HepG2 (cell line): ENCODE data around the gene SLITRK1. TPM values are rescaled to one million over a fixed set of nuclear protein-coding genes. Genes with fewer than 3 reads are reported as not detected.

Experiments
- ATAC-seq: fragments of 200-7000 bp; cut with Tn5 transposase; 3 replicates; pipeline ENCODE4 v1.9.1; 2020; ENCODE audit warnings: mild to moderate bottlenecking, moderate library complexity
- BruUV-seq: library from RNA; stranded (reverse); fragments of 400-500 nt; replicated peaks from 2 replicates; lab custom pipeline; 2021; lab: Mats Ljungman, UMichigan
- CTCF ChIA-PET: fragments of 300-600 bp; formaldehyde crosslinking; extraction: SDS; loops from one replicate; lab custom pipeline; 2021; ENCODE audit warnings: low total read pairs, inconsistent platforms, low intra/inter-chr PET ratio; lab: Yijun Ruan, JAX
- POLR2A ChIA-PET: fragments of 350-600 bp; sonication (Branson Sonifier 250); formaldehyde crosslinking; loops from one replicate; lab custom pipeline; 2020; ENCODE audit warnings: antibody characterized with exemption, inconsistent platforms; lab: Yijun Ruan, JAX
- DNase-seq: peaks from one replicate; pipeline ENCODE4 v3.0.0-alpha.2; 2015; ENCODE audit warnings: low spot score
- FAIRE-seq: peaks from 3 replicates; lab custom pipeline; 2011; peaks lifted over from hg19 to GRCh38; lab: Jason Lieb, UNC
- H2AFZ ChIP-seq: one replicate; pipeline ENCODE4 v1.6.1; 2011; ENCODE audit warnings: low read length, inconsistent platforms
- H3K27ac ChIP-seq: fragments of 300-600 bp; 3 replicates; pipeline ENCODE4 v1.8.0; 2011; ENCODE audit warnings: mixed run types, mild to moderate bottlenecking, mixed read lengths, low read length, inconsistent platforms; ENCODE audit not compliant: insufficient read depth; ENCODE audit errors: extremely low read length
- H3K27me3 ChIP-seq, 2 experiments: fragments of 200-600 bp in 1 of 2; 2 replicates in 1 of 2; 3 replicates in 1 of 2; pipeline versions ENCODE4 v1.6.0 to v1.8.0; 2011; ENCODE audit warnings: low read length in 2 of 2, mild to moderate bottlenecking in 2 of 2, moderate library complexity in 2 of 2, inconsistent platforms in 1 of 2; ENCODE audit not compliant: insufficient read depth in 2 of 2, control insufficient read depth in 1 of 2
- H3K36me3 ChIP-seq, 2 experiments: fragments of 200-600 bp in 1 of 2; replicated peaks in 1 of 2; 2 replicates in 1 of 2; 3 replicates in 1 of 2; pipeline versions ENCODE4 v1.5.1 to v1.8.0; 2011; ENCODE audit warnings: low read length in 2 of 2, inconsistent platforms in 1 of 2; ENCODE audit not compliant: insufficient read depth in 2 of 2, control insufficient read depth in 1 of 2
- H3K4me1 ChIP-seq: 2 replicates; pipeline ENCODE4 v1.5.1; 2012; ENCODE audit warnings: low read length, inconsistent platforms; ENCODE audit not compliant: insufficient read depth
- H3K4me2 ChIP-seq: 2 replicates; pipeline ENCODE4 v1.6.0; 2011; ENCODE audit warnings: low read depth, low read length, inconsistent platforms
- H3K4me3 ChIP-seq, 3 experiments: fragments of 200-600 bp in 1 of 3; sonication (generic), shearing (Covaris generic) in 1 of 3; replicated peaks in 1 of 3; 2 replicates each; pipeline ENCODE4 v1.5.1; 2011 to 2016; ENCODE audit warnings: low read length in 3 of 3, inconsistent platforms in 2 of 3, low read depth in 2 of 3, mild to moderate bottlenecking in 2 of 3, control low read depth in 1 of 3, mixed read lengths in 1 of 3; ENCODE audit not compliant: insufficient read depth in 1 of 3
- H3K79me2 ChIP-seq: one replicate; pipeline ENCODE4 v1.6.1; 2011; ENCODE audit warnings: low read length, inconsistent platforms; ENCODE audit not compliant: insufficient read depth
- H3K9ac ChIP-seq: 2 replicates; pipeline ENCODE4 v1.6.0; 2011; ENCODE audit warnings: mild to moderate bottlenecking, low read depth, low read length, inconsistent platforms; ENCODE audit not compliant: insufficient read depth
- H3K9me3 ChIP-seq: 2 replicates; pipeline ENCODE4 v1.5.1; 2012; ENCODE audit warnings: mild to moderate bottlenecking, low read length
- H4K20me1 ChIP-seq: 2 replicates; pipeline ENCODE4 v1.6.0; 2011; ENCODE audit warnings: inconsistent platforms, mild to moderate bottlenecking, low read length, moderate library complexity; ENCODE audit not compliant: insufficient read depth
- ARNTL ChIP-seq: sonication (generic); formaldehyde crosslinking; IDR thresholded peaks from 2 replicates; pipeline ENCODE4 v1.4.0; 2020; ENCODE audit warnings: mild to moderate bottlenecking, missing genetic modification reagents
- ATRX ChIP-seq: sonication (generic); formaldehyde crosslinking; IDR thresholded peaks from 2 replicates; pipeline ENCODE4 v1.4.0; 2020; ENCODE audit warnings: missing genetic modification reagents, borderline replicate concordance
- CC2D1A ChIP-seq: sonication (generic); formaldehyde crosslinking; IDR thresholded peaks from 2 replicates; pipeline ENCODE4 v1.8.1; 2023; ENCODE audit warnings: mild to moderate bottlenecking, missing genetic modification reagents
- DDIT3 ChIP-seq: sonication (generic); formaldehyde crosslinking; IDR thresholded peaks from 2 replicates; pipeline ENCODE4 v1.4.0; 2020; ENCODE audit warnings: mild to moderate bottlenecking, missing genetic modification reagents
- ERF ChIP-seq: IDR thresholded peaks from 2 replicates; pipeline ENCODE4 v1.6.1; 2018; ENCODE audit warnings: missing biosample characterization, missing genetic modification reagents
- GABPA ChIP-seq, 2 experiments: IDR thresholded peaks; 2 replicates each; pipeline ENCODE4 v1.6.1; 2011 to 2016; ENCODE audit warnings: low read depth in 2 of 2, low read length in 1 of 2, missing biosample characterization in 1 of 2, missing genetic modification characterization in 1 of 2
- HHEX ChIP-seq: IDR thresholded peaks from 2 replicates; pipeline ENCODE4 v1.6.1; 2016; ENCODE audit warnings: control low read depth
- IRF2 ChIP-seq: IDR thresholded peaks from 2 replicates; pipeline ENCODE4 v1.6.1; 2018; ENCODE audit warnings: missing genetic modification reagents, missing compliant biosample characterization
- NFKBIZ ChIP-seq: IDR thresholded peaks from 2 replicates; pipeline ENCODE4 v1.6.1; 2018; ENCODE audit warnings: missing genetic modification reagents, missing compliant biosample characterization
- SCMH1 ChIP-seq: sonication (generic); formaldehyde crosslinking; IDR thresholded peaks from 2 replicates; pipeline ENCODE4 v1.9.0; 2021; ENCODE audit warnings: missing genetic modification reagents, mild to moderate bottlenecking, borderline replicate concordance
- TRIM22 ChIP-seq: fragments of 450-650 bp; IDR thresholded peaks from 2 replicates; pipeline ENCODE4 v1.6.1; 2017
- ZKSCAN5 ChIP-seq: sonication (generic); formaldehyde crosslinking; IDR thresholded peaks from 2 replicates; pipeline ENCODE4 v1.5.1; 2020; ENCODE audit warnings: mild to moderate bottlenecking, missing genetic modification reagents
- ZNF280B ChIP-seq: sonication (generic); formaldehyde crosslinking; IDR thresholded peaks from 2 replicates; pipeline ENCODE4 v1.5.0; 2020; ENCODE audit warnings: missing genetic modification reagents, mild to moderate bottlenecking, borderline replicate concordance
- ZNF510 ChIP-seq: sonication (generic); formaldehyde crosslinking; IDR thresholded peaks from 2 replicates; pipeline ENCODE4 v1.4.0; 2020; ENCODE audit warnings: low read depth, mild to moderate bottlenecking, missing genetic modification reagents
- ZNF597 ChIP-seq: sonication (generic); formaldehyde crosslinking; IDR thresholded peaks from 2 replicates; pipeline ENCODE4 v1.5.0; 2020; ENCODE audit warnings: missing genetic modification reagents
- ZNF720 ChIP-seq: sonication (generic); formaldehyde crosslinking; IDR thresholded peaks from 2 replicates; pipeline ENCODE4 v1.4.0; 2020; ENCODE audit warnings: missing genetic modification reagents
- WGBS: methylation state at CpG from one replicate; pipeline ENCODE4 v1.1.6; 2017; ENCODE audit warnings: low lambda C conversion rate; 5-methylcytosine and 5-hydroxymethylcytosine counted together
- in situ Hi-C: cut with HindIII; loops from 2 replicates; pipeline ENCODE4 v1.10.0; 2017; ENCODE audit warnings: low pct_unique_long_range_greater_than_20kb; ENCODE audit not compliant: extremely low pct_ligation_motif_present
- intact Hi-C: fragments of 100-400 bp; cut with micrococcal nuclease; formaldehyde crosslinking; loops from one replicate; pipeline ENCODE4 v1.10.0; 2022; ENCODE audit not compliant: unreplicated experiment
- polyA plus RNA-seq, 8 experiments: library from polyadenylated mRNA; depleted of rRNA in 3 of 8; stranded (reverse) in 7 of 8; unstranded in 1 of 8; fragments of >200 nt; fragmentation: Illumina TruSeq in 4 of 8; extraction: Trizol in 4 of 8; gene quantifications; 2 replicates each; pipeline versions ENCODE4 v1.2.1 to v1.2.3, GENCODE V29; 2011 to 2016; ENCODE audit warnings: low read depth in 4 of 8, missing spikeins in 1 of 8, mixed read lengths in 1 of 8; ENCODE audit not compliant: insufficient read depth in 1 of 8
- total RNA-seq, 5 experiments: library from RNA; depleted of rRNA; stranded (reverse); fragments of >200 nt; fragmentation: Illumina TruSeq; extraction: Trizol; gene quantifications; 2 replicates each; pipeline ENCODE4 v1.2.3, GENCODE V29; 2016; ENCODE audit warnings: low read depth in 1 of 5

Gene SLITRK1
- total and polyA plus RNA-seq, 2 of the 13 experiments (the other 11 are each of a cell fraction or from before 2014, with no cell fraction given), result not detected

- Histone ChIP-seq H3K9me3 (no peaks in the 10 kb centered on the region), H3K4me3 (no peak overlapping the region)
- WGBS, result 34% methylated on average over 3 of the region's 3 CpGs
Measured at GRCh38 chr13:83876546-83876945, 5.7 kb downstream of the SLITRK1 start.

More at GRCh38 chr13:83876546-83876945, 5.7 kb downstream of the SLITRK1 start:
- POLR2A ChIA-PET, result no interaction called here
- no peaks in the 10 kb centered on the region for H3K36me3 ChIP-seq
- no TSS peak for BruUV-seq
- in situ Hi-C loops (no loop called here), intact Hi-C loops (no loop called here)
- TF ChIP-seq ZNF280B (no peak), TRIM22 (no peak), DDIT3 (CRISPR knock-in tag) (no peak), ZNF510 (no peak), ZNF720 (CRISPR knock-in tag) (no peak), CC2D1A (CRISPR knock-in tag) (no peak), HHEX (CRISPR knock-in tag) (no peak), SCMH1 (CRISPR knock-in tag) (no peak), ARNTL (CRISPR knock-in tag) (no peak), ZNF597 (CRISPR knock-in tag) (no peak), ATRX (CRISPR knock-in tag) (no peak), NFKBIZ (CRISPR knock-in tag) (no peak), IRF2 (CRISPR knock-in tag) (no peak), ERF (CRISPR knock-in tag) (no peak), ZKSCAN5 (CRISPR knock-in tag) (no peak), GABPA (IDR thresholded peaks at IDR 0.05; ENCODE audit: low read depth, low read length) (no peak), GABPA (CRISPR knock-in tag; IDR thresholded peaks at IDR 0.05; ENCODE audit: low read depth) (no peak)
- DNase-seq, result no peak
- H3K27me3 ChIP-seq, result peaks cover 3 to 15% of the 10 kb centered on the region in 2 experiments; a peak in 4 of 5 replicates
- no peaks in the 10 kb centered on the region for H3K79me2 ChIP-seq
- H3K4me1 ChIP-seq, result no peaks in the 10 kb centered on the region
- H2AFZ ChIP-seq, result no peak overlapping the region
- H3K9ac ChIP-seq, result no peak overlapping the region
- no peaks in the 10 kb centered on the region for H4K20me1 ChIP-seq
- no peak overlapping the region for H3K4me2 ChIP-seq
- no peak overlapping the region for H3K27ac ChIP-seq
- ATAC-seq, result no peak
- CTCF ChIA-PET, result no interaction called here
- FAIRE-seq, result no peak
